GM12892 (cell line): ENCODE data around the gene LCN12.

Experiments used
- POLR2A ChIP-seq: IDR thresholded peaks from 2 replicates; pipeline ENCODE4 v1.6.1; 2011; ENCODE audit warnings: low read depth, low read length, control low read depth
- POLR2AphosphoS5 ChIP-seq: IDR thresholded peaks from 2 replicates; pipeline ENCODE4 v1.6.1; 2011; ENCODE audit warnings: low read depth, low read length, control low read depth

DNA sequence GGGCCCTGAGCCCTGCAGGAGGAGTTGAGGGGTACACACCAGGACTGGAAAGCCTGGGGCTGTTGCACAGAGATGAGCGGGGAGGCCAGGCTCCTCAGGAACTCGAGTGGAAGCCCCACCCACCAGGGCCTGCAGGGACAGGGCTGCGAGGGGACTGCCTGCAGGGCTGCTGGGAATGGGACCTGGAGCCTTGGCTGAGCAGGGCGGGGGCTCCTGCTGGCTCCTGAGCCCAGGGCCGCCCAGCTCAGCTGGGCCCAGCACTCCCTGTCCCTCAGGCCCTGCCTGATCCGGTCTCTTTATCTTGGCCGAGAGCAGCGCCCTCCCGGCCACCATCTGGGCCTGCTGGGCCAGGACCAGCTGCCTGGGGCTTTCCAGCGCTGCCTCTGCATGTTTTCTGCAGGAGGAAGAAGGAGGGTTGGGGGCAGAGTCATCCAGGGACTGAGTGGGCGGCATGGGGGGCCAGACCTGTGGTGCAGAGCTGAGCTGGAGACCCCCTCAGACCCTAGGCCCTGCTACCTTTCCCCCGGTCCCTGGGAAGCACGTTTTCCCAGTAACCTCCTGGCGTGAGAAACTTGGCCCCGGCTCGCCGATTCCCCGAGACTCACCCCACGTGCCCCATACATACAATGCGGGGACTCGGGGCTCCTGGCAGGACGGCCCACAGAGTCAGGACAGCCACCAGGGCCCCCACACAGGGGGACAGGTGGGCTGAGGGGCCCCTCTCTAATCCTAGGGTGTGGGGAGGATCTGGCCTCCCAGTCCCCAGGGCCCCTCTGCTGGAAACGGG, 9.4 kb downstream of the LCN12 start:
- TF ChIP-seq POLR2AphosphoS5 (no peak), POLR2A (no peak)
